Measurements from ENCODE around the gene PLTP.

- TF ChIP-seq CTCF (IDR thresholded peaks at IDR 0.05) (no peak), POLR2A (IDR thresholded peaks at IDR 0.05) (no peak)
These were observed 58.5 kb downstream of the PLTP start for GRCh38 chr20:45853484-45853883.
